Kidney (tissue), 22 donors: ENCODE data around the gene METTL21C. TPM values are rescaled to one million over a fixed set of nuclear protein-coding genes. Genes with fewer than 3 reads are reported as not detected.

Experiments
- DNase-seq, 5 donors: peaks; one replicate each; pipeline ENCODE4 v3.0.0-alpha.2; 2013 to 2020
- FAIRE-seq: peaks from 2 replicates; lab custom pipeline; 2012; peaks lifted over from hg19 to GRCh38; lab: Jason Lieb, UNC
- H3K27ac ChIP-seq, 2 donors: one replicate each; pipeline ENCODE4 v1.7.0; 2013; ENCODE audit warnings: low read depth in 2 of 2, low read length in 2 of 2, inconsistent platforms in 1 of 2
- H3K27me3 ChIP-seq: one replicate; pipeline ENCODE4 v1.7.1; 2013; ENCODE audit warnings: low read length, inconsistent platforms; ENCODE audit not compliant: control insufficient read depth, insufficient read depth
- H3K36me3 ChIP-seq, 3 donors: one replicate each; pipeline versions ENCODE4 v1.7.0 to v1.7.1; 2013; ENCODE audit warnings: low read length in 3 of 3, control low read depth in 1 of 3, inconsistent platforms in 1 of 3; ENCODE audit not compliant: insufficient read depth in 3 of 3, control insufficient read depth in 2 of 3
- H3K4me1 ChIP-seq, 3 donors: one replicate each; pipeline versions ENCODE4 v1.7.0 to v1.7.1; 2013; ENCODE audit warnings: low read length in 3 of 3, inconsistent platforms in 1 of 3, low read depth in 1 of 3; ENCODE audit not compliant: control insufficient read depth in 2 of 3, insufficient read depth in 2 of 3
- H3K4me3 ChIP-seq, 3 donors: one replicate each; pipeline versions ENCODE4 v1.7.0 to v1.8.1; 2013; ENCODE audit warnings: low read length in 3 of 3, control low read depth in 1 of 3, inconsistent platforms in 1 of 3
- H3K9ac ChIP-seq, 3 donors: one replicate each; pipeline versions ENCODE4 v1.7.0 to v1.7.1; 2013; ENCODE audit warnings: low read length in 3 of 3, control low read depth in 1 of 3, inconsistent platforms in 1 of 3
- H3K9me3 ChIP-seq, 3 donors: one replicate each; pipeline versions ENCODE4 v1.7.0 to v1.7.1; 2013; ENCODE audit warnings: low read length in 3 of 3, control low read depth in 1 of 3, inconsistent platforms in 1 of 3; ENCODE audit not compliant: control insufficient read depth in 2 of 3, insufficient read depth in 1 of 3
- intact Hi-C: fragments of 100-400 bp; cut with DNase I; formaldehyde crosslinking; loops from one replicate; pipeline ENCODE4 v1.11.1; 2022
- long read RNA-seq, 10 donors: library from polyadenylated mRNA in 1 of 10; unstranded in 1 of 10; transcript quantifications; one replicate each; pipeline ENCODE4 v2.0.0 and lab custom pipeline, GENCODE V29; 2021 to 2026
- polyA plus RNA-seq: library from polyadenylated mRNA; stranded (reverse); fragments of 350-450 nt; fragmentation: Illumina TruSeq; extraction: RNeasy Lipid Tissue Mini Kit (QIAGEN cat#74804); gene quantifications from one replicate; pipeline ENCODE4 v1.2.3, GENCODE V29; 2014; ENCODE audit warnings: low read depth, low replicate concordance; ENCODE audit not compliant: insufficient read depth
- total RNA-seq: library from RNA; stranded (reverse); fragmentation: NEBNext Ultra II Directional; extraction: Animal tissue kit (Norgen Biotek cat#: 25700); gene quantifications from one replicate; pipeline ENCODE4 v1.2.1, GENCODE V29; 2021
- TF ChIP-seq, protein P1 (sequence below): IDR thresholded peaks from 3 replicates; pipeline ENCODE4 v1.5.1; 2012; ENCODE audit warnings: mild to moderate bottlenecking, moderate library complexity, borderline replicate concordance; ENCODE audit not compliant: insufficient read depth; ENCODE audit errors: extremely low read depth
- donor health status: control.
- donor health status: control.
- donor health status: control.
- donor health status: control.
- donor health status: control.
- donor health status: DM: yes; HTN: yes; CAD: no.
- donor health status: Normal renal cell carcinoma (clear cell type).

Gene METTL21C
- total RNA-seq (not detected), polyA plus RNA-seq (not detected)
- long read RNA-seq, donor 1 = 0 reads
- long read RNA-seq, donor 2 = 0 reads
- long read RNA-seq, donor 3, partial matches to known transcripts = 0 of 1 reads
- long read RNA-seq, donor 3, other reads (novel, unspliced or antisense) = 0 of 1 reads
- long read RNA-seq, donor 4 = 0 reads
- long read RNA-seq, donor 5 = 0 reads
- long read RNA-seq, donor 6, partial matches to known transcripts = 0 of 1 reads
- long read RNA-seq, donor 6, other reads (novel, unspliced or antisense) = 0 of 1 reads
- long read RNA-seq, donor 7 = 0 reads
- long read RNA-seq, donor 8 = 0 reads
- long read RNA-seq, donor 9 = 0 reads
- long read RNA-seq, donor 10 = 0 reads

- Histone ChIP-seq H3K9ac (no peak within 1 kb of the TSS), H3K27me3 (no peaks in the 10 kb centered on the region), H3K4me1 (no peaks in the 10 kb centered on the region), H3K4me3 (no peak within 1 kb of the TSS), H3K9me3 (peaks cover 0 to 5% (median 0%) of the 10 kb centered on the region in 3 donors), H3K36me3 (no peaks in the 10 kb centered on the region), H3K27ac (no peak within 1 kb of the TSS)
- intact Hi-C loops = no loop called here
- DNase-seq = no peak
- FAIRE-seq = no peak
- TF ChIP-seq, protein P1, sequence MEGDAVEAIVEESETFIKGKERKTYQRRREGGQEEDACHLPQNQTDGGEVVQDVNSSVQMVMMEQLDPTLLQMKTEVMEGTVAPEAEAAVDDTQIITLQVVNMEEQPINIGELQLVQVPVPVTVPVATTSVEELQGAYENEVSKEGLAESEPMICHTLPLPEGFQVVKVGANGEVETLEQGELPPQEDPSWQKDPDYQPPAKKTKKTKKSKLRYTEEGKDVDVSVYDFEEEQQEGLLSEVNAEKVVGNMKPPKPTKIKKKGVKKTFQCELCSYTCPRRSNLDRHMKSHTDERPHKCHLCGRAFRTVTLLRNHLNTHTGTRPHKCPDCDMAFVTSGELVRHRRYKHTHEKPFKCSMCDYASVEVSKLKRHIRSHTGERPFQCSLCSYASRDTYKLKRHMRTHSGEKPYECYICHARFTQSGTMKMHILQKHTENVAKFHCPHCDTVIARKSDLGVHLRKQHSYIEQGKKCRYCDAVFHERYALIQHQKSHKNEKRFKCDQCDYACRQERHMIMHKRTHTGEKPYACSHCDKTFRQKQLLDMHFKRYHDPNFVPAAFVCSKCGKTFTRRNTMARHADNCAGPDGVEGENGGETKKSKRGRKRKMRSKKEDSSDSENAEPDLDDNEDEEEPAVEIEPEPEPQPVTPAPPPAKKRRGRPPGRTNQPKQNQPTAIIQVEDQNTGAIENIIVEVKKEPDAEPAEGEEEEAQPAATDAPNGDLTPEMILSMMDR = no peak
These were observed at the start of gene METTL21C for GRCh38 chr13:102694937-102695336. Gene METTL21C (minus strand): TSS chr13:102695044. CDS start chr13:102694498, 546 bp downstream.

DNA sequence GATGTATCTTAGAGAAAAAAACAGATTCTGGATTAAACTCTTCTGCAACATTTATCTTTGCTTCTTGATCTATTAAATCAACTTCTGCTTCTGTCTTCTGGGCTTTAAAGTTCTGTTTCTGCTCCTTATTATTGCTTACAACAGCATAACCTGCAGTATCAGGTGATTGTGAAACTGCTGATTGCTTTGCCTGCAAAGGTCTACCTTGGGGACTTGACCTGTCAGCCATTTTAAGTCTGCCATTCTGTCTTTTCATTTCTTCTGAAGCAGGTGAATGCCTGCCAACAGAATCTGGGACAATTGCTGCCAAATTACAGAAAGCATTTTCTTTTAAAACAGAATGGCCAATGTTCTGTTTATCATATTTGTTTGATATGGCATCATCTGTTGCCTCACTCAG is 47.7 kb upstream of the METTL21C start:
- H3K36me3 ChIP-seq = no peaks in the 10 kb centered on the region
- no peaks in the 10 kb centered on the region for H3K9me3 ChIP-seq
- H3K4me3 ChIP-seq = no peak overlapping the region
- DNase-seq = no peak
- no peak for FAIRE-seq
- no peaks in the 10 kb centered on the region for H3K27me3 ChIP-seq
- H3K27ac ChIP-seq = no peak overlapping the region
- H3K4me1 ChIP-seq = no peaks in the 10 kb centered on the region
- TF ChIP-seq, protein P1 = no peak
- H3K9ac ChIP-seq = no peak overlapping the region
- intact Hi-C loops = no loop called here

DNA sequence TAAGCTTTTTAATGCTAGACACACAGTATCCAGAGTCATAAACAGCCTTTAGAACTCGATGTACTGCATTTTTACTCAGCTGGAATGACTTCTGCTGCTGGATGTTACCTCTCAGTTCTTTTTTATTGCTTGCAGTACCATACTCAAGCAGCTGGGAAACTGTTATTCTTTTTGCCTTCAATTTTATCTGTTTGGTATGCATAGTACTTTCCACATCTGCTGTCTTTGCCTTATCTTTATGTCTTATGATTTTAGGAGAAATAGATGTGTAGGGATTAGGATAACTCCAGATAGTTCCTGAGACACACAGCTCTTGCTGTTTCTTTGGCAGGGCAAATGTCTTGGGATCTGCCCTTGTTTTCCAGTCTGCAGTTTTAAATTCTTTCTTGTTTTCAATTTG is 47.3 kb upstream of the METTL21C start:
- Histone ChIP-seq H3K4me3 (no peak overlapping the region), H3K9ac (no peak overlapping the region), H3K27ac (no peak overlapping the region), H3K4me1 (no peaks in the 10 kb centered on the region), H3K9me3 (no peaks in the 10 kb centered on the region), H3K27me3 (no peaks in the 10 kb centered on the region), H3K36me3 (no peaks in the 10 kb centered on the region)
- intact Hi-C loops = no loop called here
- DNase-seq (no peak), FAIRE-seq (no peak)
- TF ChIP-seq, protein P1 = no peak
